Inflammatory macrophage (primary cell): ENCODE data around the gene SRF.
"Not testable (repeated sequence)": the region's sequence is repeated elsewhere in the genome, so short reads cannot be mapped to it uniquely, and the experiment has no call there.

ENCODE experiments used
- DNase-seq, 2 donors: peaks; one replicate each; pipeline ENCODE4 v3.0.0-alpha.2; 2020 to 2022
- total RNA-seq, 18 experiments: gene quantifications; one replicate each; lab custom pipeline; 2026; ENCODE audit warnings: mixed read lengths in 6 of 18, inconsistent platforms in 2 of 18; lab: John Stamatoyannopoulos, UW

The SRF gene
- 25.9 to 77.6 (median 46.9) reads per million in 18 experiments for total RNA-seq

DNA sequence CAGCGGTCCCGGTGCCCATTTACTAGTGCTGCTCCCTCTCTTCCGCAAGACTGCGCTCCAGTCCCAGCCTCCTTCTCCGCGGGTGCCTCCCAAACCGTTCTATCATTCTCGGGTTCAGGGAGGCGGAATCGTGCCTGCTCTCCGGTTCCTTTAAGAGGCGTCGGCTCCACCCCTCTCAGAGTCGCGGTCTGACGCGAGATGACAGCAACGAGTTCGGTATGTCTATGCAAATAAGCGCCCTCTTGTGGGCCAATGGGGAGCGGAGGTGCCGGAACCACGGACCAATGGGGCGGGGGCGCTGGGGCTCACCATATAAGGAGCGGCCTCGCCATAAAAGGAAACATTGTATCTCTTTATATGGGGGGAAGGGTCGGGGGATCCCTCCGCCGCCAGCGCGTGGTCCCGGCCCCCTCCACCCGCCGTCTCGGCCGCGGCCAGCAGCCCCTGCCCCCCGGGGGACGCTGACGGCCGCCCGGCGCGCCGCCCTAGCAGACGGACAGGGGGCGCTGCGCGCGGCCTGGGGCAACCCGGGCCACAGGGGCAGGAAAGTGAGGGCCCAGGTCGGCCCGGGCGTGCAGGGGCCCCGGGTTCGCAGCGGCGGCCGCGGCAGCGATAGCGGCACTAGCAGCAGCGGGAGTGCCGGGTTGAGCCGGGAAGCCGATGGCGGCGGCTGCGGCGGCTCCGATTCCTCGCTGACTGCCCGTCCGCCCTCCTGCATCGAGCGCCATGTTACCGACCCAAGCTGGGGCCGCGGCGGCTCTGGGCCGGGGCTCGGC, at the start of gene SRF:
Gene SRF (plus strand): TSS at position 339 of the 776 bp plus-strand sequence. CDS start 388 bp downstream, at position 727.
- peak; percentile 99 to 100 for DNase-seq

GRCh38 chr6:43122146-43122545, 48.9 kb upstream of the SRF start:
- DNase-seq, result no peak

DNA sequence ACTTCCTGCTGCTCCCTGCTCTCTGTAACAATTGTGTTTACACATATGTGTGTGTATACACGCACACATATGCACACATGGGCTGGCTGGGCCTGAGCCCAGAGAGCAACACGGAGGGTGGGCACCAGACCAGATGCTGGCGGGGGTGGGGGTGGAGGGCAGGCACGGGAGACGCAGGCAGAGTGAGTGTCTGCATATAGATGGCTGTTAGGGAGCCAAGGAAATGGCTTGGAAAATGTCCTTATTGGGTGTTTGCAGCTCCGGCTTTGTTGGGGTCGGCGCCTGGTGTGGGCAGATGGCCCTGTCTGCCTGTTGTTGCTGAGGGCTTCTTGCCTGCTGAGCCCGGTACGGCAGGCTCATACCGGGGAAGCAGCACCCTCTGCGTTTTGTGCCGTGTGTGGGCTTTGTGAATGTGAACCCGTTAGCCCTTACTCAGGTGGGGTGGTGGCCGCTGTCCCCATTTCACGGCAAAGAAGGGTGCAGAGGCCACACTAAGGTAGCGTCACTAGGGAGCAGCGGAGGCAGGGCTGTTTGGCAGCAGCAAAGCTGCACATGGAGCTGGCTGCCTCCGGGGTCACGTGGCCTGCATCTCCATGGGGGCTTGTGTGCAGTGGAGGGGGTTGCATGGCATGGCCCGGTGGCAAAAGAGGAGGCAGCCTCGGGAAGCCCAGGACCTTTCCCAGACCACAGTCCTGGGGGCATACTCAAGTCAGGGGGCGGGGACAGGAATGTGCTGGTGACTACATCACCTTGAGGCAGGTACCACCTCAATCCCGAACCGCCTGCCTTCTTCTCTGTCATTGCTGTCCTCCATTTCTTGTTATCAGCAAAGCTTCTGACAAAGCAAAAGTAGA, 47.4 kb upstream of the SRF start:
- DNase-seq, result no peak

DNA sequence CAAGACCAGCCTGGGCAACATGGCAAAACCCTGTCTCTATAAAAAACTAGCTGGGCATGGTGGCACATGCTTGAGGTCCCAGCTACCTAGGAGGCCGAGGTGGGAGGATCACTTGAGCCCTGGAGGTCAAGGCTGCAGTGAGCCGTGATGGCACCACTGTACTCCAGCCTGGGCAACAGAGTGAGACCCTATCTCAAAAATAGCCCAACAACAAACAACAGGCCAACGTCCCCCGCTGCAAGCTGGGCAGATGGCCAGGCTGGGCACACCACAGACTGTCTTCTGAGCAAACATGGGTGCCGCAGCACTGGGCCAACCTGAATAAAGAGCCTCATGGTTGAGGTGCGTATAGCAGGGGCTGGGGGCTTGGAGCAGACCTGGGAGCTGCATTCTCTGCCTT, 46.6 kb upstream of the SRF start:
- DNase-seq, result no peak

GRCh38 chr6:43125119-43125518, 46.0 kb upstream of the SRF start:
- no peak for DNase-seq

GRCh38 chr6:43125555-43125954, 45.5 kb upstream of the SRF start:
- DNase-seq, result peak; percentile 21 to 59

- DNase-seq, result peak; percentile 11 to 41
Observed at GRCh38 chr6:43127180-43127579, 43.9 kb upstream of the SRF start.

DNA sequence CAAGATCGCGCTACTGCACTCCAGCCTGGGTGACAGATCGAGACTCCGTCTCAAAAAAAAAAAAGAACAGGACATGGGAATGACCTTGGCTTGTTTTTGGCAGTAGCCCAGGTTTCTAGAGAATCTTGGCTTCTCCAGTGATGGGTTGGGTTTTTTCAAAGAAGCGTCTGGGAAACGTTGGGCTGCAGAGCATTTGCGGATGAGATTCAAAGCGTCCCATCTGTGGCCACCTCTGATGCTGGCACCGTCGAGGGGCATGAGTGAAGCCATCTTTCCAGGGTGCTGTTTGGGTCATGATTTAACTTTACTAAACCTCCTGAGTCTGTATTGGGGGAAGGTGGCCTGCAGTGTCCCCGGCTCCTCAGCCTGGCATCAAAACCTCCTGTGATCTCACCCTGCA, 43.2 kb upstream of the SRF start:
- DNase-seq, result no peak

DNA sequence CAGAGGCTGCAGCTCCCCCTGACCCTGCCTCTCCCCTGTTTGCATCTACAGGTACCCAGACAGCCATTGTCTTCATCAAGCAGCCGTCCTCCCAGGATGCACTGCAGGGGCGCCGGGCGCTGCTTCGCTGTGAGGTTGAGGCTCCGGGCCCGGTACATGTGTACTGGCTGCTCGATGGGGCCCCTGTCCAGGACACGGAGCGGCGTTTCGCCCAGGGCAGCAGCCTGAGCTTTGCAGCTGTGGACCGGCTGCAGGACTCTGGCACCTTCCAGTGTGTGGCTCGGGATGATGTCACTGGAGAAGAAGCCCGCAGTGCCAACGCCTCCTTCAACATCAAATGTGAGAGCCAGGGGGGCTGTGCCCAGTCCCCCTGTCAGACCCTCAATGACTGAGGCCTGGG, 42.1 kb upstream of the SRF start:
- no peak for DNase-seq

GRCh38 chr6:43129434-43130194, 41.5 kb upstream of the SRF start:
- no peak for DNase-seq

- no peak for DNase-seq
Observed at GRCh38 chr6:43130429-43130828, 40.6 kb upstream of the SRF start.

- not testable (repeated sequence) for DNase-seq
Observed at GRCh38 chr6:43131379-43131778, 39.7 kb upstream of the SRF start.

DNA sequence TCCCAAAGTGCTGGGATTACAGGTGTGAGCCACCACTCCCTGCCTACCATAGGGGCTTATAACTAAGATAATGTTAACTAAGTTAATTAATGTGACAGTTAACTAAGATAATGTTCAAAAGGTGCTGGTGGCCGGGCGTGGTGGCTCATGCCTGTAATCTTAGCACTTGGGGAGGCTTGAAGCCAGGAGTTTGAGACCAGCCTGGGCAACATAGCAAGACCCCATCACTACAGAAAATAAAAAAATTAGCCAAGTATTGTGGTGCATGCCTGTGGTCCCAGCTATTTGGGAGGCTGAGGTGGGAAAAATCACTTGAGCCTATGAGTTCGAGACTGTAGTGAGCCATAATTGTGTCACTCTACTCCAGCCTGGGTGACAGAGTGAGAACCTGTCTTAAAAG, 32.8 kb upstream of the SRF start:
- no peak for DNase-seq

- peak in 1 of 2 donors; percentile 56 for DNase-seq
Observed at GRCh38 chr6:43139973-43140372, 31.1 kb upstream of the SRF start.

GRCh38 chr6:43141644-43142043, 29.4 kb upstream of the SRF start:
- DNase-seq, result no peak

DNA sequence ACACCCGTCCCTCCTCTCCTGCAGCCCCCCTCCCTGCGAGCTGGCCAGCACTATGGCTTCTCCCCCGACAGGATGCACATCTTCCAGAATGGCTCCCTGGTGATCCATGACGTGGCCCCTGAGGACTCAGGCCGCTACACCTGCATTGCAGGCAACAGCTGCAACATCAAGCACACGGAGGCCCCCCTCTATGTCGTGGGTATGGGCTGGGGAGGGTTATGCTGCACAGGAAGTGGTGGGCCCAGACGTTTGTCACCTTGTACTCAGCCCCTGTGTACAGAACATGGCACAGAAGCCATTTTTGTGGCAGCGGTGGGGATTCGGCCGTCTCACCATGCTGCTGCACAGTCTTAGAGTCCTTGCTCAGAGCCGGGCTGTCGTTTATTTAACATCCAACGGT, 29.0 kb upstream of the SRF start:
- DNase-seq, result no peak

DNA sequence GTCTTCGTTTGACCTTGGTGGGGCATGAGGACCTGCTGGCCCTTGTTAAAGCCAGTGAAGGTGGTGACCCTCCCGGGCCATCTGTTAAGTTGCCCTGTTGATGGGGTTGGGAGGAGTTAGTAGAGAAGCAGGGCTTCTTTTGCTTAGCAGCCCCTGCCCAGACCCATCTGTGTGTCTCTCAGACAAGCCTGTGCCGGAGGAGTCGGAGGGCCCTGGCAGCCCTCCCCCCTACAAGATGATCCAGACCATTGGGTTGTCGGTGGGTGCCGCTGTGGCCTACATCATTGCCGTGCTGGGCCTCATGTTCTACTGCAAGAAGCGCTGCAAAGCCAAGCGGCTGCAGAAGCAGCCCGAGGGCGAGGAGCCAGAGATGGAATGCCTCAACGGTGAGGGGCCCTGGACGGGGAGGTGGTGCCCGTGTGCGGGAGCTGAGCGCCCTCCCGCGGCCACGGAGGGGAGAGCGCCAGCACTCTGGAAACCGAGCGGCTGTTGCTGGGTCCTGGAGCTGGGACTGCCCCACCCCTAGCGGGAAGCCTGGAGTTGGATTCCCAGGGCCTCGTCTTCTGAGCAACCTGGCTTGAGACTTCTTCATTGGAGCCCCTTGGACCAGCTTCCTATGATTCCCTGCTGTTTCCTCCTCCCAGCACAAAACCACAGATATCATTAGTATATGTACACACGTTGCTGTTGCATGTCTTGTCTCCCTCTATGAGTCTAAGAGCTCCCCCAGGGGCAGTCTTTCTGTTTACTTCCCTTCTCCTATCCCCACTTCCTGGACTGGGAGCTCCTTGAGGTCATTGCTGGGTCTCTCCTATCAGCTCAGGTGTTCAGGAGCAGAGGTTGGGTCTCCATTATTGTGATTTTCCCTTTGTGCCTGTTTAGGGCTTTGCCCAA, 27.6 kb upstream of the SRF start:
- DNase-seq, result peak; percentile 70 to 74

DNA sequence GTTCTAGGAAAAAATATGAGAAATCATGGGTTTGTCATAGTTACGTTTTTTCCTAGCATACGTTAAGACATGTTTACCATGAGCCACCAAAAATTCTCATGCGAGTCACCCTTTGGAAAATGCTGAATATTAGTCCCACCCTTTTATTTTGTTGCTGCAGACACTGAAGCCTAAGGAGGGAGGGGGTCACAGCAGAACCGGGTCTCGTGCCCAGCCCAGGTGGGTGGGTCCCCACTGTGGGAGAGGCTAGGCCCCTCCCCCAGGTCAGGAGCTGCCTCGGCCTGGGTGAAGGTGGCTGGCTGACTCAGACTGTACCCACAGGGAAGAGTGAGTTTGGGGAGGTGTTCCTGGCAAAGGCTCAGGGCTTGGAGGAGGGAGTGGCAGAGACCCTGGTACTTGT, 26.2 kb upstream of the SRF start:
- DNase-seq, result no peak

DNA sequence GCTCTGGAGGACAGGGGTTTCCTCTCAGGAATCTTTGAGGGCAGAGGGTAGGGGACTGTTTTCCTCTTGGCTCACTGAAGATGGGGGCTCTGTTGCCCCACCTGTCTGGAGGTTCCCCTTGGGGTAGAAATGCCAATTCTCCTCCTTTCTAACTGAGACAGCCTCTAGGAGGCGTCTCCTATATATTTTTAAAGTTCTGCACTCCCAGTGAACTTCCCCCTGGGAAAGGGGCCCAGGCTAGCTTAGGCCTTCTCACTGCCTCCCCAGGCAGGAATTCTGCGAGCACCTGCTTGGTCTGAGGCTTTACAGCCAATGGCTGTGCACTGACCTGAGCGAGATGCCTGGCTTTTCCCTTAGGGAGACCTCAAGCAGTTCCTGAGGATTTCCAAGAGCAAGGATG, 24.8 kb upstream of the SRF start:
- no peak for DNase-seq

DNA sequence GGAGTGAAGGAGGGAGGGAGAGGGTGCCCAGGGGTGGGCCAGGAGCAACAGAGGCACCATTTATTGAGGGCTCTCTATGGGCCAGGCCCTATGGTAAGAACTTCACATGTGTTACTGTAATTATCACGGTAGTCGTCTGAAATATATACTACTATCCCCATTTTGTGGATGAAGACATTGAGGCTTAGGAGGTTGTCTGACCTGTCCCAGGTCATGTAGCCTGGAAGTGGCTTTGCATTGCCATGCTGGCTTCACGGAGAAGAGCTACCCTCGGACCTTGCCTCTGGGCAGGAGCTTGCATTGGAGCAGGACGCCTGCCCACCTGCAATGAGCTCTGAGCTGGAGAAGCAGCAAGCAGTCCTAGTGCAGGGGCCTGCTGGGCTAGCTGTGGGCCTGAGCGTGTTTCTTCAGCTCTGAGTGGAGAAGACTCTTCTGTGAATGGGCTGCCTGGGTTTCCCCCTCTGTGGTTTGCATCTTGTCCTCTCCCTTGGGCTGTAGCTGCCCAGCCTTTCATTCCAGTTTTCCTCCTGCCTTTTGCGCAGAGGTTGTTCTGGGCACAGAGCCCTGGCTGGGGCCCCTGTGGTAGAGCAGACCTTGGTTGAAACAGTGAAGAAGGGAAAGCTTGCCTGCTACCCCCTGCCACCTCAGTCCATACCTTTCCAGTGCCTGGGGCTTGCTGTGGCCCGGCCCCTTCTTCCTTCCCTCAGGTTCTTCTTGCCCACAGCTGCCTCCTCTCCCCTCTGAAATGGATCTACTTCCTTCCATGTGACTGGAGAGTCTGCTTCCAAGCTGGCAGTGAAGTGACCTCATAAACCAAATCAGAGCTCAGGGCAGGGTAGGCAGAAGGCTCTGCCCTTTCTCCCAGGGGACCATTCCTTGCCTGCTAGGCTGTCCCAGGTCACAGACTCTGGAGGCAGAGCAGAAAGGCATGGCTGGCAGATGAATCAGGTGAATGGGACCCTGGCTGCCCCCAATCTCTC, 24.1 kb upstream of the SRF start:
- no peak for DNase-seq
